Neuron (in vitro differentiated cells): ENCODE results near the gene GPC6.

Source experiments
- H2AFZ ChIP-seq: one replicate; pipeline ENCODE4 v1.6.1; 2013; ENCODE audit warnings: low read depth, mild to moderate bottlenecking, inconsistent platforms, low read length, moderate library complexity
- H3K27me3 ChIP-seq: one replicate; pipeline ENCODE4 v1.6.1; 2013; ENCODE audit warnings: low read length; ENCODE audit not compliant: insufficient read depth
- H3K36me3 ChIP-seq: one replicate; pipeline ENCODE4 v1.6.1; 2013; ENCODE audit warnings: low read length; ENCODE audit not compliant: insufficient read depth
- H3K4me1 ChIP-seq: one replicate; pipeline ENCODE4 v1.6.1; 2013; ENCODE audit warnings: low read length; ENCODE audit not compliant: insufficient read depth
- H3K4me3 ChIP-seq: 2 replicates; pipeline ENCODE4 v1.5.1; 2013; ENCODE audit warnings: mild to moderate bottlenecking, low read length, moderate library complexity
- H3K9me3 ChIP-seq: one replicate; pipeline ENCODE4 v1.6.1; 2013; ENCODE audit warnings: low read length

The GPC6 gene

DNA sequence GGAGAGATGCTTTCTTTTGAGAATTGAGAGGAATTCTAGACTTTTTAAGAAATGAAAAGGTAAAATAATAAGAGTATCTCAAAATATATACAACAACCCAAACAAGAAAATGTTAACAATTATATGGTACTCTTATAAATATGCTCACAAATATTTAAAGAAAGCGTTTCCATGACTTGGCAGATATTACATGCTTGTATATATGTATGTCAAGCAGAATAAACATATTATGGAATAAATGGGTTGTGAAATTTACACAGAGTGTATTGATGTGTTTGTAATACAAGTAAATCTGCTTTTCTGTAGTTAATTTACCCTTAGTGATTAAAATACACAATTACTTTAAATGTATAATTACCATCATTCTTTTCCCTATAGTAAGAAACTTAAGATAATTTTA, 65.8 kb downstream of the GPC6 start:
- Histone ChIP-seq H3K27me3 (no peaks in the 10 kb centered on the region), H3K4me3 (no peak overlapping the region), H3K4me1 (peaks cover 9% of the 10 kb centered on the region), H3K36me3 (no peaks in the 10 kb centered on the region), H3K9me3 (no peaks in the 10 kb centered on the region), H2AFZ (no peak overlapping the region)

DNA sequence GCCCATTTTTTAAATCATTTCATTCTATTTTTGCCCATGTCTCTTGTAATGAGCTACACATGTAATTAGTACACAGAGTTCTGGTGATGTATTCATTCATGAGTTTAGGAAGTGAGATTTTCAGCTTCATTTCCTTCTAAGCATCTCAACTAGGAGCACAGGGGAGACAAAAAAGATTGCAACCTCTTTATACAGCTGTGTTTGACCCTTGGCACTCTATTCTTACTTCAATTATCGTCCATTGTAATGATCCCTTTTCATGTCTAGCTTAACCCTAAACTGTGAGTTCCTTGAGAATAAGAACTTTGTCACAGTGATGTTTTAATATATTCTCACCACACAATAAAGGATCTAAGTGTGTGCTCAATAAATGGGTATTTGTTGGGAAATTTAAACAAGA, 67.1 kb downstream of the GPC6 start:
- no peak overlapping the region for H2AFZ ChIP-seq
- H3K27me3 ChIP-seq, result no peaks in the 10 kb centered on the region
- peaks cover 9% of the 10 kb centered on the region for H3K4me1 ChIP-seq
- H3K4me3 ChIP-seq, result no peak overlapping the region
- H3K9me3 ChIP-seq, result no peaks in the 10 kb centered on the region
- H3K36me3 ChIP-seq, result no peaks in the 10 kb centered on the region

- Histone ChIP-seq H3K36me3 (no peaks in the 10 kb centered on the region), H3K9me3 (no peaks in the 10 kb centered on the region), H3K4me1 (peaks cover 9% of the 10 kb centered on the region), H3K4me3 (no peak overlapping the region), H2AFZ (no peak overlapping the region), H3K27me3 (no peaks in the 10 kb centered on the region)
Measured at GRCh38 chr13:93296584-93296983, 70.0 kb downstream of the GPC6 start.

DNA sequence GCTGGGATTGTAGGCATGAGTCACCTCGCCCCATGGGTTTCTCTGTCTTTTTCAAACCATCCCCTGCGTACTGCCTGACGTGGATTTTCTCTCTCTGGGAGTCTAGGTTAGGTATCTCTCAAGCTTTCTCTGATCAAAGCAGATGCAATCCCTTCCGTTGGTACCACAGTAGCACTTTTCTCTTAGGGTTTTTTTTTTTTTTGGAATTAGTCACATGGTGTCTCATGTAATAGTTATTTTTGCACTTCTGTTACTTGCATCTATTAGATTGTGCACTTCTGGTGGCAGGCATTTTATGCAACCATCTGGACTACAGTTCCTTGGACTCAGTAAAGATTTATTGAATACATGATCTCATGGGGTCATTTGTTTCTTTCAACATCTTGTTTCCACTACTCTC, 72.1 kb downstream of the GPC6 start:
- Histone ChIP-seq H3K27me3 (no peaks in the 10 kb centered on the region), H3K9me3 (no peaks in the 10 kb centered on the region), H3K36me3 (no peaks in the 10 kb centered on the region)

GRCh38 chr13:93304134-93304533, 77.5 kb downstream of the GPC6 start:
- no peak overlapping the region for H3K4me3 ChIP-seq
- no peaks in the 10 kb centered on the region for H3K36me3 ChIP-seq
- H2AFZ ChIP-seq, result no peak overlapping the region
- H3K27me3 ChIP-seq, result no peaks in the 10 kb centered on the region
- no peaks in the 10 kb centered on the region for H3K9me3 ChIP-seq
- peaks cover 11% of the 10 kb centered on the region for H3K4me1 ChIP-seq

More for the DNA sequence above, 72.1 kb downstream of the GPC6 start:
- Histone ChIP-seq H3K4me1 (peaks cover 4% of the 10 kb centered on the region), H3K4me3 (no peak overlapping the region), H2AFZ (no peak overlapping the region)

GRCh38 chr13:93304868-93305613, 78.4 kb downstream of the GPC6 start:
- Histone ChIP-seq H3K9me3 (no peaks in the 10 kb centered on the region), H3K4me1 (peaks cover 17% of the 10 kb centered on the region), H3K36me3 (no peaks in the 10 kb centered on the region), H3K4me3 (no peak overlapping the region), H2AFZ (no peak overlapping the region), H3K27me3 (no peaks in the 10 kb centered on the region)

DNA sequence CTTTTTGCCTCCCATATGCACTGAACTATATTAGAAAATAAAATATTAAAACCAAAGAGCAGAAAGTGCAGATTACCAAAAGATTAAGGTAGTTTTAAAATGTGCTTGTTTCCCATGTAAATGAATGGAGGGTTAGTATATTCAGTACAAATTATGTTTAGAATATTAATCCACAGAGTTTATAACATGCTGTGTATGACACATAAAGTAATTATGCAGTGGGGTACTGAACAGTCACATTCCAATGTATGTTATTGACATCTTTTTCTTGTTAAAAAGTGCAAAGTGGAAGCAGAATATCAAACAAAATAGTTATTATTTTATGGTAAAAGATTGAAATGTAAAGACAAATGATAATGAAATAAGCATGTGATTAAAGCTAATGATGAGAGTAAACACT, 79.3 kb downstream of the GPC6 start:
- Histone ChIP-seq H3K4me1 (peaks cover 21% of the 10 kb centered on the region), H2AFZ (no peak overlapping the region), H3K27me3 (no peaks in the 10 kb centered on the region), H3K4me3 (no peak overlapping the region), H3K9me3 (no peaks in the 10 kb centered on the region), H3K36me3 (no peaks in the 10 kb centered on the region)

- H2AFZ ChIP-seq, result no peak overlapping the region
- H3K4me1 ChIP-seq, result peaks cover 21% of the 10 kb centered on the region
- no peaks in the 10 kb centered on the region for H3K9me3 ChIP-seq
- H3K27me3 ChIP-seq, result no peaks in the 10 kb centered on the region
- no peak overlapping the region for H3K4me3 ChIP-seq
- H3K36me3 ChIP-seq, result no peaks in the 10 kb centered on the region
Measured at GRCh38 chr13:93307136-93307535, 80.5 kb downstream of the GPC6 start.

GRCh38 chr13:93307651-93308050, 81.0 kb downstream of the GPC6 start:
- no peak overlapping the region for H2AFZ ChIP-seq
- H3K27me3 ChIP-seq, result no peaks in the 10 kb centered on the region
- no peaks in the 10 kb centered on the region for H3K9me3 ChIP-seq
- H3K4me3 ChIP-seq, result no peak overlapping the region
- H3K36me3 ChIP-seq, result no peaks in the 10 kb centered on the region
- peaks cover 21% of the 10 kb centered on the region for H3K4me1 ChIP-seq

DNA sequence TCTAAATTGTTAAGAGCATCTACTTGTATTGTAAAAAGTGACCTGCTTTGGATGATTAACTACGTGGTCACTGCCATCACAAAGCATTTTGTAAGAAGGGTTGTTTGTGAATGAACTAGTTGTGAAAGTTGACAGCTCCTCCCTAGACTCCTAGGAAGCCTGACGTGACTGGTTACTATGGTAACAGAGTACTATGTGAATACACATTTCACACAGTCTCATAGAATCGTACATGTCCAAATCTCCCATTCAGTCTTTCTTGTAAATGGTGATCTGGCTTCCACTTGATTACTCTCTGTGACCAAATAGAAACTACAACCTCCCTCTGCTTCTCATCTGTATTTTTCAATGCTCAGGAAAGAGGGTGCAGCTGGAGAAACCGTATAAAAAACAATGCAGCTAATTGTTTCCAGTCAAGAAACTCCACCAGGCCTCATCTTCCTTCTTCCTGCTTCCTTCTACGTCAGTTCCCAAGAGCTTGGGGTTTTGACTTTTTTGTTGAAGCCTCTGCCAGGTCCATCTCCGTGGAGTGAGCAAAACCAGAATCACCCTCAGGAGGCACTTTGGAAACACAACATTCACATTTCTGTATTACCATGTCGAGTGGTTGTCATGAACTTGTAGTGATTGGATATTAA, 83.4 kb downstream of the GPC6 start:
- Histone ChIP-seq H3K36me3 (no peaks in the 10 kb centered on the region), H3K4me1 (peaks cover 21% of the 10 kb centered on the region), H2AFZ (peak overlapping the region; percentile 71), H3K4me3 (peak overlapping the region; percentile 44), H3K27me3 (no peaks in the 10 kb centered on the region), H3K9me3 (no peaks in the 10 kb centered on the region)

GRCh38 chr13:93316841-93317240, 90.2 kb downstream of the GPC6 start:
- no peak overlapping the region for H2AFZ ChIP-seq
- H3K9me3 ChIP-seq, result peaks cover 1% of the 10 kb centered on the region
- H3K36me3 ChIP-seq, result no peaks in the 10 kb centered on the region
- no peak overlapping the region for H3K4me3 ChIP-seq
- no peaks in the 10 kb centered on the region for H3K27me3 ChIP-seq
- peaks cover 31% of the 10 kb centered on the region for H3K4me1 ChIP-seq

DNA sequence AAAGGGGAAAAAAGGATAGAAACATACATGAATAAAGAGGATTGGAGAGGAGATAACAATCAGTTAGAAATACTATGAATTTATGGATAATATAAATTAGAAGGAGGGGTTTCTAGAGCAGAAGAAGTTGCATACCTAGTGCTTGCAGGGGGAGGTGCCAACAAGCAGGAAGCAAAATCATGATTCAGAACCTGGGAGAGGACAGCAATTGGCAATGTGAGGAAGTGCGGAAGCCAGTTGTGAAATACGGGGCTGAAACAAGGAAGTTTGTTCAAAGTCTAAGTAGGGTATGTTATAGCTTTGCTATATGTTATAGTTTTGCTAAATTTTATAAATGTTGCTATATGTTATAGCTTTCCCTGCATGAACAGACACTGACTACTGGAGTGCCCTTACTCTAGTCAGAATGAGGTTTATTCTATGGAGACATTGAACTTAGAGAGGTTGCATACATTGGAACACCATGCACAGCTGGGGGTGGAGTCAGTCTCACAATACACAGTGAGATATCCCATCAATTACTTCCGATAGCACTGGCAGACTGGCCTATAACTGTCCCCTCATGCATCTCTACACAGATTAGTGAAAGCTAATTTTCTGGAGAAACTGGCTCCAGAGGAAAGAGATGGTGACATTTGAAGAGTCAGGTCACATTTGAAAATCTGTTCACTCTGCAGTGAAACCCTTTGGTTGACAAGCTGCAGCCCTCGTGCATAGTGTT, 92.1 kb downstream of the GPC6 start:
- Histone ChIP-seq H3K9me3 (peaks cover 1% of the 10 kb centered on the region), H2AFZ (no peak overlapping the region), H3K4me3 (no peak overlapping the region), H3K36me3 (no peaks in the 10 kb centered on the region), H3K27me3 (no peaks in the 10 kb centered on the region), H3K4me1 (peaks cover 31% of the 10 kb centered on the region)

GRCh38 chr13:93320942-93321341, 94.3 kb downstream of the GPC6 start:
- no peaks in the 10 kb centered on the region for H3K36me3 ChIP-seq
- no peak overlapping the region for H3K4me3 ChIP-seq
- H2AFZ ChIP-seq, result no peak overlapping the region
- peaks cover 1% of the 10 kb centered on the region for H3K9me3 ChIP-seq
- H3K4me1 ChIP-seq, result peaks cover 28% of the 10 kb centered on the region
- no peaks in the 10 kb centered on the region for H3K27me3 ChIP-seq
